Kasumi-1 (cell line): Measurements from ENCODE around the gene MTMR6.

Experiments
- DNase-seq, 2 experiments: peaks; one replicate each; lab custom pipeline; 2025; lab: John Stamatoyannopoulos, UW

Gene MTMR6

DNA sequence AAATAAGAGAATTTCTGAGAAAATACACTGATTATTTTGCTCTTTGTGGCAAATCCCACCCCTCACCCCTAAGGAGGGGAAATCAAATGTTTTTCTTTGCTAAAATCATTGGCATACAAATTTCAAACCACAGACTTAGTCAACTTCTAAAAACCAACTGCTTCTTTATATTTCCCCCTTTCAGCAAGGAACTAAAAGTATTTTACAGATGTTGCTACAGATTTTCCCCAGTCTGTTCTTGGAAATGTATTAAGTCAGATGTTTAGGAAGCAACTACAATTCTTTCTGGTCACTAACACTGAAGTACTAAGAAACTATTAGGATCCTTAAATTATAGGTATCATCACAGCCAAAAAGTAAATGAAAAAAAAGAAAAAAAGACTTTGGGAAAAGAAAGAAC is 6.9 kb downstream of the MTMR6 start:
- no peak for DNase-seq

GRCh38 chr13:25276748-25277147 is 10.5 kb downstream of the MTMR6 start:
- no peak for DNase-seq

- DNase-seq = no peak
Observed at GRCh38 chr13:25268561-25268960, 18.7 kb downstream of the MTMR6 start.

DNA sequence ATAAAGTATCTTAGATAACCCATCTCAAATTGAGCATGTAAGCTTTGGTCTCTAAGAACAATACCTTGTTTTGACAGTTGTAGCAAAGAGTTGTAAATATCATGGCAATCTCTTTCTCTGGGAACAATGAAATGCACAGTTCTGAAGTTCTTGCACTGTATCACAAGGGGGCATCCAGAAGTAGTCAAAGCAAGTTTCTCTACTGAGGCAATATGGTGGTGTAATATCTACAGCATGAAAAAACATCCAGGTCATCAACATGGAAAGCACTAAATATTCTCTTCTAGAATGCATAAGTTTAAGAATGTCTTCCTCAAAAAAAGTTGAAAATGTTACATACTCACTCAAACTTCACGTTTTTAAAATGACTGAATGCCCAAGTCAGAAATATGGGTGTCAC is 19.6 kb downstream of the MTMR6 start:
- DNase-seq = peak in 1 of 2 experiments; percentile 11

DNA sequence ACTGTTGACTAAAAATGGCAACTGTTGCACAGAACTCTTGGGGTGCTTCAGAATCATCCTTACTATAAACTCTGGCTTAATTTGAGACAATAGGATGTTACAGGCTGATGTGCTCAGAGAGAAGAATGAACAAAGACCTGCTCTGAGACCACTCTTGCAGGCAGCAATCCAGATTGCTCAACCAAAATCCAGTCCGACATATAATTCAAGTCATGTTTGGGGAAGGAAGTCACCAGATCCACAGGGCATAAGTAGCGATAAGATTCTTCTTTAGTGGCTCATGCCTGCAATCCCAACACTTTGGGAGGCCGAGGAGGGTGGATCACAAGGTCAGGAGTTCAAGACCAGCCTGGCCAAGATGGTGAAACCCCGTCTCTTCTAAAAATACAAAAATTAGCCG is 20.6 kb downstream of the MTMR6 start:
- DNase-seq = no peak

DNA sequence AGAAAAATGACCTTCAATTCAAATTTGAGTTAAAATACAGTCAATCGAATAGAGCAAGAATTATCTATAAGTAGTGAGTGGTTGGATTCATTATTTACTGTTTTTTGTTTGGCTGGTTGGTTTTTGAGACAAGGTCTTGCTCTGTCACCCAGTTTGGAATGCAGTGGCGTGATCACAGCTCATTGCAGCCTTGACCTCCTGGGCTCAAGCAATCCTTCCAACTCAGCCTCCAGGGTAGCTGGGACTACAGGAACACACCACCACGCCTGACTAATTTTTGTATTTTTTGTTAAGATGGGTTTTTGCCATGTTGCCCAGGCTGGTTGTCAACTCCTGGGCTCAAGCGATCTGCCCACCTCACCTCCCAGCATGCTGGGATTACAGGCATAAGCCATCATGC is 25.0 kb downstream of the MTMR6 start:
- DNase-seq = no peak

DNA sequence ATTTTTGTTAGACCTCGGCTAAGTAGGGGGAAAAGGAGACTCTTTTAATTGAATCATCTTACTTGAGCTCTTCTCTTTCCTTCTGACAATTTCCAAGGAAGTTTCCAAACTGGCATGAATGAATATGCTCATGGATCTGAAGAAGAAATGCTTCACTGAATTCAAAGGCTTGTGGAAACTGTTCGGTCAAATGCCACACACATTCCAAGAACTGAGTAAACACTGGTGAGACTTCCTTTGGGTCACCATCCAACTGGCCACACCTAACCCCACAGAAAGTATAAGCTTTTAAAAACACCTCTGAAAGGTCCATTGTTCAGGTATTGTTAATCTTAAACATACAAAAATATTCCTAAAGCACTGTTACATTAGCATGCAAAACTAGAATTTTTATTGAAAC is 33.6 kb downstream of the MTMR6 start:
- no peak for DNase-seq

DNA sequence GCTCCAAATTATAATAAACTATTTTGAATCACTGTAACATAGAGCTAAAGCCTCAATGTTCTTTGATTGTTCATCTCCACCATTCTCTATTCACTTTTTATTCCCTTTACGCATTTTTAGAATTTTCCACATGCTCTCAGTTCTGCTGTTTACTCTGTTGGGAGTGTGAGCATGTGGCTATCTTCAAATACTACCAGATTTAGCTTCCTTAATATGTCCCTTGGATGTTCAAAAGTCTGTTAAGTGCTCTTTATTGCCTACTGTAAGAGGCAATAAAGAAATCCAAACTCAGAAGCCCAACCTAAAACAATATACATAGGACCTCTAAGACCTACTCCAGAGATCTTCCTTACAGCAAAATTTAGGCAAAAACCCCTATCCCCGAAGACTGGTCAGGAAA is 34.5 kb downstream of the MTMR6 start:
- no peak for DNase-seq

DNA sequence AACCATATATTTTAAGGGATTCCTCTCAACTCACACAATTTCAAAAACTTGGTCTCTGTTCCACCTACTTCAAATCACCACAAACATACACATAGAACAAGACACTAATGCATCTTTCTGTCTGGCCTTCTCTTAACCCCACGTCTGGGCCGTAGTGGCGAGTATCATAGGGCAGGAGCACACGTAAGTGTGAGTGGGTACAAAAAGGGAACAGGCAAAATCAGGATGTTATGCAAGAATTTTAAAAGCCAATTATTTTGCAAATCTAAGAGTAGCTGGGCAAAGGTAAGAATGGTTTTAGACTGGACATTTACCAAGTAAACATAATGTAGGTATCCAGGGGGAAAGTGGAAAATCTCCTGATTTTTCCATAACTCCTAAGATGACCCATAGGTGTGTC is 35.1 kb downstream of the MTMR6 start:
- no peak for DNase-seq

GRCh38 chr13:25249001-25249543 is 38.2 kb downstream of the MTMR6 start:
- DNase-seq = peak in 1 of 2 experiments; percentile 13

DNA sequence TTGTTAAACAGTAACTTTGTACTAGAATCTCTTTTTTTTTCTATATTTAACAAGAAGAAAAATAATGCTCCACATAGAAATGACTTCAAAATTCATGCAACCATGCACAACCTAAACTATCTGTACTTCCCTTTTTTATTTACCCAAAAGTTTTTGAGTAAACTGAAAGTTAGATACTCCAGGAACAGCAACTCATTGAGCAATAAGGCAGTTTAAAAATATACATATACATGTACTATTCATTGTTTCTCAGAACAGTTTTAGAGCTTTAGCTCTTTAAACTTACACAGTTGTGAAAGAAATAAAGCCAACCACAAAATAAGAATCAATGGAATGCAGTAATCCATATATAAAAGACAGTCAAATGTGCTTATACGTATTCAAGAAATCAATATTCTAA is 39.2 kb downstream of the MTMR6 start:
- DNase-seq = no peak

DNA sequence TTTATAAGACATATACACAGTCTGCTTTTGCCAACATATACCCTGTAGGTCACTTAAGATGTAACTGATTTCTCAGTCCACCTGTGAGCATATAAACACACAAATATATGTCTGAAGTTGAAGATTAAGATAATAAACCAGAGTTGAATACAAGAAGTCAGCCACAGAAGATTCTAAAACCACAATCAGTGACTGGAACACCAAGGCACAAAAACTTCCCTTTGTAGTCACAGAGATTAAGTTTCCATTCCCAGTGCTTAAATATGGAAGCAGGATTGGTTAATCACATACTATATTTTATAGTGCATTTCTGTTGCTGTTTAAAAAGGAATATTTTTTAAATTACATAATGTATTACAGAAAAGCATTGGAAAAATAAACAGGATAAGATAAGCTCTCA is 39.9 kb downstream of the MTMR6 start:
- no peak for DNase-seq

DNA sequence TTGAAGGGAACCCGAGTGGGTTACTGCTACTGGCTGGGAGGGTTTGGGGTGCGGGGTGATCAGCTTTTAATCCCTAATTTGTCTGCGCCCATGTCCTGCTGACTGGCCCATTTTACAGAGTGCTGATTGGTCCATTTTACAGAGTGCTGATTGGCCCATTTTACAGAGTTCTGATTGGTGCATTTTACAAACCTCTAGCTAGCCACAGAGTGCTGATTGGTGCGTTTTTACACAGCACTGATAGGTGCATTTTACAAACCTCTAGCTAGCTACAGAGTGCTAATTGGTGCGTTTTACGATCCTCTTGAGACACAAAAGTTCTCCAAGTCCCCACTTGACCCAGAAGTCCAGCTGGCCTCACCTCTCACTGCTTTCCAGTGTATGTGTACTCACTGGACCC is 43.2 kb downstream of the MTMR6 start:
- DNase-seq = no peak

GRCh38 chr13:25242956-25243355 is 44.3 kb downstream of the MTMR6 start:
- DNase-seq = no peak

GRCh38 chr13:25241007-25241406 is 46.3 kb downstream of the MTMR6 start:
- no peak for DNase-seq

DNA sequence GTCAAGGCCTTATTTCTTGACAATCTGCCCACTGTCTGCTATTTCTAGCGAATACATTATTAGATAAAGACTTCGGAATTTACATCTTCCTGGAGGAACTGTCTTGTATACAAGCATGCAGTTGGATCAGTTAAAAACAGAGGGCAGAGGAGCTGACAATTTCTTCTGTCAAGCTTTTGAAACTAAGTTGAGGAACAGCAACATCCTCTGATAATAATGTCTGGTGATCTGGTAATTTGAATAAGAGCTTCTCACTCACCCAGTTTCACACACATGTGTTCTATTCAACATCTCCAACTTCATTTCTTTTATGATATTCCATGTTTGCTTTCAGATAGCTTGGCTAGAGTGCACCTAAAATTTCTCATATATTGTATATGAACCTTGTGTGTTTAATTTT is 50.2 kb downstream of the MTMR6 start:
- DNase-seq = no peak

DNA sequence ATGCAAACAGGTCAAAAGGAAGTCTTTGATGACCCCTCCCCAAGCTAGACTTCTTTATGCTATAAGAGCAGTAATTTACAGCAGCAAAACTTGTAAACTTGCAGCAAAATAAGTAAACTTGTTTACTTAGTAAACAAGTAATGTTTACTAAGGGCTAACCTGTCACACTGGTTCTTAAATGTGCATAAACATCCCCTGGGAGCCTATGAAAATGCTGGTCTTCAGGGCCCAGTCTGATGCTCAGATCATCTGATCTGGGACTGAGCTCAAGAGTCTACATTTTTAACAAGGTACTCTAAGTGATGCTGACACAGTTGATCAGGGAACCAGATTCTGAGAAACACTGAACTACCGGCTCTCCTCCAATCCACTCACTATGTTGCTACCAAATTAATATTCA is 53.4 kb downstream of the MTMR6 start:
- no peak for DNase-seq

DNA sequence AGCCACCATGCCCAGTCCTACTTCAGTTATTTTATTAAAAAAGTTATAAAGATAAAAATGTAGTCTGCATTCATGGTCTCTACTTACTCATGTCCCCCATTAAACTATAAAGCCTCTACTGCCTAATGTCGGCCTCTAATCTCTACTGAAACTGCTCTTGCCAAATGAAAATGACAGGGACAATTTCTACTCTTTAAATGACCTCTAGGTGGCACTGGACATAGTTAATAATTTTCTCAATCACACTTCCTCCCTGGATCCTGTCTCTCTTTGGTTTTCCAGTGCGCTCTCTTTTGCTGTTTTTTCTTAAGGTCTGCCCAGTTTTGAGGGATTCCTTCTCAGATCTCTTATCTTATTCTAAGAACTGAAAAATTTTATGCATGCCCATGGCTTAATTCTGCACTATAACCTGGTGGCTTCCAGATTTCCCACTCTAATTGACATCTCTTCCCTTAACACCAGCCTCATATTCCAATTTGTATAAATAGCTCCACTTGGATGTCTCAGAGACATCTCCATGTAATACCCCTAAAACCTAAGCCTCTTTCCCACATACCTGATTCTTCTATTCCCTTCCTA is 54.3 kb downstream of the MTMR6 start:
- DNase-seq = peak; percentile 43 to 52

- no peak for DNase-seq
Observed at GRCh38 chr13:25231517-25231916, 55.8 kb downstream of the MTMR6 start.

DNA sequence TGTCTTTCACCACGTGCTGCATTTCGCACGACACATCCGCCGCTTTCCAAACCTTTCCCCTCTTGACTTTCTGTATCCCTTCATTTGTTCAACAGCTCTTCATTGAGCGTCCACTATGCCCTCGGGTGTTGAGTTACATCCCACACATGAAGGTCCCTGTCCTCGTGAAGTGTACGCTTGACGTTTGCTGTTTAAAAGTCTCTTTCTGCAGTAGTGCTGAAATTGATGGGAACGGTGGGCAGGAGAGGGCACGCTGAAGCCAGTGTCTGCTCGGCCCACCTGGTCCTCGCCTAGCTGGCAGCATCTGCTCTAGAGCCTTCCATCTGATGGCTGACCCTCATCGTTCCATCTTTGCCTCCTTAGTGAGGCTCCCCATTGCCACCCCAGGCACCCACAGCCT is 59.6 kb downstream of the MTMR6 start:
- no peak for DNase-seq

DNA sequence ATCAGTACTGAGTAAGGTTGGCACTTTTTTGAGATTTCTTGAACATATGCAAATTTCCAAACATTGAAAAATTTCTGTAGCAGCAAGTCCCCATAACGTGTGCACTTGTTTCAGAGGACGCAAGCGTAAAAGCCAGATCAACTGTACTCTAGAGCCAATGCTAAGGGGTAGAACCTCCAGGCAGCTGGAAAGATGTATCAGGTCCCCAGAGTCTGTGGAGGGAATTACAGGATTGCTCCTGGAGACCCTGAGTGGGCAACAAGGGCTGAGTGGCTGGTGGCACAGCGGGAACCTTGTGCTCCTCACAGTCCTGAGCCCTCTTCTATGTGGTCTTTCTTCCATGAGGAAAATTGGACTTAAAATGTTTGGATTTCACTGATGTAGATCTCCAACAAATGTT is 61.3 kb downstream of the MTMR6 start:
- no peak for DNase-seq

DNA sequence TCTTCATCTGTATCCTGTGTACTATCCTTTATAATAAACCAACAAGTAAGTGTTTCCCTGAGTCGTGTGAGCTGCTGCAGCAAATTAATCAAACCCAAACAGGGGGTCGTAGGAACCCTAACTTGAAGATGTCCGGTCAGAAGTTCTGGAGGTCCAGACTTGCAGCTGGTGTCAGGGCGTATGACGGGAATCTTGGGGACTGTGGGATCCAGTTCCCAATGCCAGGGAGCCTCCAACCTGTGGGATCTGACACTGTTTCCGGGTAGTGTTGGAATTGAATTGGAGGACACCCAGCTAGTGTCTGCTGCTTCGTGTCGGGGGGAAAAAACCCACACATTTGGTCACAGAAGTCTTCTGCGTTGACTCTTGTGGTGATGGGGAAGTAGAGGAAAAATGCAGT is 63.1 kb downstream of the MTMR6 start:
- DNase-seq = no peak

DNA sequence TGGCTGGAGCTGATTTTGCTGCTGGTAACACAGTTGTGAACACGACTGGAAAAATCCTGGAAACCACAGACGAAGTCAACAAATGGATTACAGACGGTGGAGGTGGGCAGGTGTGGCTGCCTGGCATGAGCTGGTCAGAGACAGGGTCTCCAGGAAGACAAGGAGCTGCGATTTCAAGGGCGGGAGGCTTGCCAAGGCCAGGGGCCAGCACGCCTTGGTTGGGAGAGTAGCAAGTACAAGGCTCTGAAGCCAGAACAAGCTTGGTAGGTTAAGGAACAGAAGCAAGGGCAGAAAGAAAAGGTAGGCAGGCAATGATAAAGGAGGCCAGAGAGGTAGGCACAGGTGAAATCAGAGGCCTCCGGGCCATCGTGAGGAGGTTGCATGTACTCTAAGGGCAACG is 64.5 kb downstream of the MTMR6 start:
- DNase-seq = no peak

- no peak for DNase-seq
Observed at GRCh38 chr13:25218019-25218418, 69.3 kb downstream of the MTMR6 start.
